HG03064 (cell line): Measurements from ENCODE around the gene KIF13A.
"Not testable (repeated sequence)": the region's sequence is repeated elsewhere in the genome, so short reads cannot be mapped to it uniquely, and the experiment has no call there.

ENCODE experiments used
- ATAC-seq: cut with Tn5 transposase; IDR thresholded peaks from one replicate; pipeline ENCODE4 v1.9.1; 2021; ENCODE audit warnings: low read depth; ENCODE audit not compliant: unreplicated experiment

Gene KIF13A

DNA sequence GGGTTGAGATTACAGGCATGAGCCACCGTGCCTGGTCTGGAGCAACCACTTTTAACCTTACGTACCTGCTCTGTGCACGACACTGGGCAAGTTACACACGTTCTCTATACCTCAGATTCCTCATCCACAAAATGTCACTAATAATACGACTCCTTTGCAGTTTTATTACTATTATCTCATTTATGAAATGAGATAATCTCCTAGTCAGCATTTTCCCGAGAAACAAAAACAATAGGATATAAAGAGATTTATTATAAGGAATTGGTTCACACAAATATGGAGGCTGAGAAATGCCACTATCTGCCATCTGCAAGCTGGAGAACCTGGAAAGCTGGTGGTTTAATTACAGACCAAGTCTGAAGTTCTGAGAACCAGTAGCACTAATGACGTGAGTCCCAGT is 12.0 kb upstream of the KIF13A start:
- ATAC-seq = no peak

DNA sequence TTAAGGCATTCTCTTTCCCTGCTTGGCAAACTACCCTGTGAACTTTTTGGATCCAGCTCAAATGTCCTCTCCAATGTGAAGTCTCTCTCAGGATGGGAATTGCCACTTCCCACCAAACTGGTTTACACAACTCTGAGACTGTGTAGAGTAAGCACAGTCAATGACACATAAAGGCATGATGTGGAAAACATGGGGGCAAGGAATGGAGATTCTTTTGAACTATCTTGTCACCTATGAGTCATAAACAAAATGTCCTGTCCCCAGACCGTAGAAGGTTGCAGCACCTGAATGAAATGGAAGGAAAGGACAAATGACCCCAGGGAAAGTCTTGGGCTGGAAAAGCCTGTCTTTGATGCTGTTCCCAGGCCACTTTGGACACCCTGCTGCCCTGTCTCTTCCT is 11.0 kb upstream of the KIF13A start:
- ATAC-seq = no peak

DNA sequence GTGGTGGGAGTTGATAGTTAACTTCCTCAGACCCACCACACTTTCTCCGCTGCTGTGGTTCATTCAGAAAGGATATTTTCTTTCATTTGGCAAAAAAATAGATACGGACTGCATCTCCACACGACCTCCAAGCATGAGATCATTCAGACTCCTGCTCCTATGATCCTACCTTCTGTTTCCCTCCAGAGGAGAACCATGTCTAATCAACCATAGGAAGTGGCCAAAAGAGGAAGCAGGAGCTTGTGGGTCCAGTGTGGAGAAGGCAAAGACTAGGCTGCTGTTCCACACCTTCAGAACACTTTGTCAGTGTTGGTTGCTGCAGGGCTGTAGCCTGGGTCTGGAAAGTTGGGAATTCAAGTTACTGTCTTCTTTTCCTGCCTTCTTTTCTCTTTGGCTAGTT is 10.6 kb upstream of the KIF13A start:
- no peak for ATAC-seq

DNA sequence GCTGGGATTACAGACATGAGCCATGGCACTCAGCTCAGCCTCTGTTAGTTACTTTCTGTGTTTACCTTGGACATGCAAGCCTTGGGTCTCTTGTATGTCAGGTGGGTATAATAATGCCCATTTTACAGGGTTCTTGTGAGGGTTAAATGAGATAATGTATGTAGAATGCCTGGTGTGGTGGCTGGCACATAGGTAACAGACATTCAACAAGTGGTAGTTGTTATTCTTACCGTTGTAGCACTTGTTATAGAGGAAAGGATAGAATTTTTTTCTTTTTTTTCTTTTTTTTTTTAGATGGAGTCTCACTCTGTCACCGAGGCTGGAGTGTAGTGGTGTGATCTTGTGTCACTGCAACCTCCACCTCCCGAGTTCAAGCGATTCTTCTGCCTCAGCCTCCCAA is 8.0 kb upstream of the KIF13A start:
- no peak for ATAC-seq

DNA sequence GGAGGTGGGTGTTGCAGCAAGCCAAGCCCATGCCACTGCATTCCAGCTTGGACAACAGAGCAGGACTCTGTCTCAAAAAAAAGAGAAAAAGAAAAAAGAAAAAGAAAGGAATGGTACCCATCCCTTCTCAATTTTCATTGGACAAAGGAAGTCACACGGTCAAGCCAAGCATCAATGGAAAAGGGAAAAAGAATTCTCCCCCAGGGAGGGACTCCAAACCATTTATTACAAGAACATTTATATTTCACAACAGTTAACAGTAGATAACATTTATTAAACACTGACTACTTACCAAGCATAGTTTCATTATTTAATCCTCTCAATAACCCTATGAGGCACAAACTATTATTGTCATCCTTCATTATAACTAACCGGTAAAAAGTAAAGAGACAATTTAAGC is 6.6 kb upstream of the KIF13A start:
- ATAC-seq = no peak

DNA sequence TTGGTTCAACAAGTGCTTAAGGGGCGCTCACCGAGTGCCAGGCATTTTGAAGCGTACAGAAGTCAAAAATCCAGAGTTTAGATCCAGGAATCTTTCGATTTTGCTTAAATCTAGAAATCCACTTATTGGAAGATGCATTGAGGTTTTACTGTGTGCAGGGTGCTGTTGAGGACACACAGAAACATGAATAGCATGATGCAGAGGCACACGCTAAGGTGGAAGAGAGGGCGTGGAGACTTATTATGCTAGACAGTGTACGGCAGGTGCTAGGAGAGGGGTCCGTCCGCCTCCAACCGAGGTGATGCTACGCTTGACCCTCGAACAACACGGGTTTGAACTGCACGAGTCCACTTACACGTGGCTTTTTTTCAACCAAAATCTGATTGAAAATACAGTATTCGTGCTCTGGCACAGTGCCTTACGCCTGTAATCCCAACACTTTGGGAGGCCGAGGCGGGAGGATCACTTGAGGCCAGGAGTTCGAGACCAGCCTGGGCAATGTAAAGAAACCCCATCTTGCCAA is 1.0 kb upstream of the KIF13A start:
- ATAC-seq = no peak

DNA sequence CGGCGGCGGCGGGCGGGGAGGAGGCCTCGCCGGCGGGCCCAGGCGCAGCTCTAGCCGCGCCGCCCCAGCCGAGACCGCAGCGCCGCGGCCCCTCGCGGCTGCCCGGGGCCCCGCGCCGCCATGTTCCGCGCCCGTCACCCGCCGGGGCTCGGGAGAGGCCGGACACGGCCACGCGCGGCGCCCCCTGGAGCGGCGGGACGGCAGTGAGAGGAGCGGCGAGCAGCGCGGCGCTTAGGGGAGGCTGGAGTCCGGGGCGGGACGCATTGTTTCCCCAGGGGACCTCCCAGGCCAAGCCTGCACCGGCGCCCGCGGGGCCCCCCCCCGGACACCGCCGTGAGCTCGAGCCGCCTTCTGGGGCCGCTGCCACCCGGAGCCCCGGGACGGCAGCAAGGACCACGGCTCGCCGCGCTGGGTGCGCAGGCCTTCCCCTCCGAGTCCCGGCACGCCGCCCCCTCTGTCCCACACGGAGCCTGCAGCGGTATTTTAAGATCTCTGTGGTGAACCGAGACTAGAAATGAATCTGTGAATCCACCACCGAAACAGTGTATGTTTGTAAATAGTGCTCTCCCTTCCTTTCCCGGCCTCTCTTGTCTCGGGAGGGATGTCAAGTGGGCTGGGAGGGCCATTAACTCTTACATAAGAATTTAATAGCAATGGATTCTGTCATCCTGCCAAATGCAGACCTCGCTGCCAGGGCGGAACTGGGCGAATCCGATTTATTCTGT is 424 bp upstream of the KIF13A start:
- peak; percentile 77 for ATAC-seq

DNA sequence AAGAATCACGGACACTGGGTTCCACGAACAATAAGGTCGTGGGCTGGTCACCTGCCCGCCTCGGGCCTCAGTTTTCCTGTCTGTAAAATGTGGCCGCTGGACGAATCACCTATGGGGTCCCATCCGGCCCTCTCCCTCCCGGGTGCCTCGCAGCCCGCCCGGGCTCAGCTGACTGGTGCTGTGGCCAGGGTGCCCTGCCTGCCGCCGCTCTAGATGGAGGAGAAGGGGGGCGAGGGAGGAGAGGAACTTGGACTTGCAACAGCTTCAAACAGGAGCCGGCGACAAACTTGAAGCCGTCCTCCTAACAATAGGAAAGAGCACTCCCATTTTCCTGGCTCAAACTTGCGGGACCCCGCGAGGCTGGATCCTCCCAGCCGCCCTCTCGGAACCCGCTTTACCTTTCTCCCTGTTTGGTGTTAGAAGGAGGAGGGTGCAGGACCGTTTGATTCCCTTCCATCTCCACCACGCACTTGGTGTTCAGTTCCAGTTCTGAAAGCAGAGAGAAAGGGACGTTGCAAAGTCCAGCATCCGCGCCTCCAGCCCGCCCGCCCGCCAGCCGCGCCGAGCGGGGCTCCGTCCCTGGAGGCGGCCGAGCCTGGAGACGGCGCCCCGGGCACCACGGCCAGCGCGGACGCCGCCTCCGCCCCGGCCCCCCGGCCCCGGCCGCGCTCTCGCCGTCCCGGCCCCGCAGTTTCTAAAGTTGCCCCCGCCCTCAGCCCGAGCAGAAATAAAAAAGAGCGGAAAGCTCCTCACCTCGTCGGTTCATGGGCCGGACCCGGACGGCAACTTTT is 584 bp downstream of the KIF13A start:
- ATAC-seq = peak; percentile 15

DNA sequence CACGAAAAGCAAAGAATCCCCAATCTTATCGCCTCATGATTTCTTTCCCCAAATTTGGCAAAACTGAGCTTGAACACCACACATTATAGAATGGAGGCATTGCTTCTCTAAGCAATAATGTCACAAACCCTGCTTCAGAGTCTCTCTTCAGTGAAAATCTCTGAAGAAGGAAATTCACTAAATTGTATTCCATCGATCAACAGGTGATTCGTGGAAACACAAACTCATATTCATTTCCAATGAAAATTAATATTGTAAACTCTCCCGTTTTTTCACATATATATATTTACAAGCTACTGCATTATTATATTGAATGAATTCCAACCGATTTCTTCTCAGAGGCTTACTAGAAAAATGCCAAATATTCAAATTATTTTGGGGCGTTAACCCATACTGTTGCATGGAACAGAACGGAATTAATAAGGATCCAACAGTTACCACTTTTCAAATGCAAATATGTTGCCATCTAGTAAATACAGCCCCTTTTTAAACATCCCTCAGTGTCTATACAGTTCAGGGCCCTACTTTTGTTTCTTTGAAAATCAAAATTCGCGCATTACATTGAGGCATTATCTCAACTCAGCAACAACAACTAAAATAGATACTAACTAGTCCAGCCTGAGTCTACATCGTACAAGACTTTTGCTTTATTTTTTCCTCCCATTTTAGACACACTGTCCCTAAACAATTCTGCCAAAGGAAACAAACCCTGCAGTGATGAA is 1.3 kb downstream of the KIF13A start:
- ATAC-seq = no peak

DNA sequence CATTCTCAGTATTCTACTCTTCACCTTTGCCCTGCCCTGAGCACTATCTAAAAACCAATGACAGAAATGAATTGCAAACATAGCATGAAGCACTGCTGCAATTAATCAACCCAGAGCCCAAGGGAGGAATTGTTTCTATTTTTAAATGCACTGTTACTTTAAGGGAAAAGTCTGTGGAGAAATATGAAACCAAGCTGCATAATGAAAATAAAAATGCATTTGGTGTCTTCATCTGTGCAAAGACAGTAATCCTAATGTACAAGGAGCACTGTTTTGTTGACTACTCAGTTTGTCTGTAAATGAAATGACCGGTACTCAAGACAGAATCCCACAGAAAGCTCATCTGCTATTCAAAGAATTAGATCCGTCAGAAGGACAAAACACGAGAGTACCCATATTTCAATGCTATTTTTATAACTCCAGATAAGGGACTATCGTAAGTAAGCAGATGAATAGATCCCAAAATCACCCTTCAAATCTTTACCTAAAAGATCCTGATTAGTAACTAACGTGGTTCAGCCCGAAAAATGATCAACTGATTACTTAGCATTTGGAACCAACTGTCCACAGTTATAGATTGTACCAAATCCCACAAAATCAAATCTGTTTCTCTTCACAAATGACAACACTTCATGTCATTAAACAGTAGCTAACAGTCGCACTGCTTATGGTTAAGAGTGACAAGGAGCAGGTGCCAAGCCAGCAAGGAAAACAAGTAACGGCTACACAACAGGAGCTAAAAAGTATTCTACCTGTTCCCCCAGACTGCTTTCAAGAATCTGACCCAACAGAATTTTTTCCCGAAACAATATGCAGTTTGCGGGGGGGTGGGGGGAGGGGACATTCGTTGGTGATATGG is 2.4 kb downstream of the KIF13A start:
- no peak for ATAC-seq

DNA sequence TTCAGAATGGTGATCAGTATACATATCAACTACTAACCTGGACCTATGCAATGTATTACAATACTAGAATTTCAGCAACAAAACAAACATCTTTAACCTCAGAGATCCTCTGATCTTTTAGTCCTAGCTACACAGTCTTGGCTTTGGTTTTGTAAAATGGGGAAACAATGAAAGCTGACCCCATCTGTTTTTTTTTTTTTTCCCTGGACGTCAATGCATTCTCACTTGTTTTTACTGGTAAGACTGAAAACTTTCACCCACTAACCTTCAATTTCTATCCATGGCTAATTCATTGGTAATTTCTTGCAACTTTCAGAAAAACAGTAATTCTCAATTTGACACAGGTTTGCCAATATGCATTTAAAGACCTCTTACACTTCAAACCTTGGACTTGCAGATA is 3.0 kb downstream of the KIF13A start:
- no peak for ATAC-seq

DNA sequence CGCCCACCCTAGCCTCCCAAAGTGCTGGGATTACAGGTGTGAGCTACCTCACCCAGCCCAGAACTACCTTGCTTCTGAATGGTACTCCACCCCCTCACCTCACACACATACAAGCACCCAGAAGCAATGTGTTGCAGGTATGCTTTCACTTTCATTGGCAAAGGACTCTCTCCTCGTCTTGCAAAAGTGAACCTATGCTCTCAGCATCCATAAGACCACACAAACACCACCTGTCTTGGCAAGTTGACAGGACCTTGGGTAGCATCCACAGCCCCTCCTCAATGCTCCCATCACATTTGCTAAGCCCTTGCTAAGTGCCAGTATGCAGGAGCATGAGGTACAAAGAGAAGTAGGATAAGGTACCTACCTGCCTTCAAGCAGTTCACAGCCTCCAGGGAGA is 3.7 kb downstream of the KIF13A start:
- no peak for ATAC-seq

DNA sequence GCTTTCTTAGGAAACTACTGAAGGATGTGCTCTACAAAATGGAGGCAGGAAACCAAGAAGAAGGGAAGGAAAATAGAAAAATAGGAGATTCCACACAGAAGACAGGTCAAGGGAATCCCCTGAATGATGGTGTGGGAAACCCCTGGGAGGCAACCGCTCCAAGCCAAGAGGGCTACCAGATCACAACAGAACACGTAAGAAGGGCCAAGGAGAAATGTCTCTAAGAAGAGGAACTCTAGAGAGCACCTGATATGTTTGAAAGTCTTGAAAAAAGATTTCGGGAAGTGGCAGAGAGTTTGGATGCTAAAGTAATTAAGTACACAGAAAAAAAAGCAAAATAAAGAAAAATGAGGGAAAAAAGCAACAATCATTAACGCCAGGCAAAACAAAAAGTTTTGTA is 7.1 kb downstream of the KIF13A start:
- ATAC-seq = no peak

DNA sequence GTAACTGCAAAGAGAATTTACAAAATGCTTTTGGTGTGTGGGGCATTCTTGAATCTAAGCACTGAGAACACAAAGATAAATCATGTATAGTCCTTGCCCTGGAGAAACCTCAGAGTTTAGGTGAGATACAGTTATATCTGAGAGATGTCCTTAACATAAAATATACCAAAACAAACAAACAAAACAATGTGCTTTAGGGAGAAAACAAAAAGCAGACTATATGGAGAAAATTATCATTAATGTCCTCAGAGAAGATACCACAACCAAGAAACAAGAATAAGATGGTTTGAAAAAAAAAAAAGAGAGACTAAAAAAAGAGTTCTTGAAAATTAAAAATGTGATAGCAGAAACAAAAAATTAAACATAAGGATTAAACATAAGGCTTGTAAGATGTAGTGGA is 8.0 kb downstream of the KIF13A start:
- no peak for ATAC-seq

DNA sequence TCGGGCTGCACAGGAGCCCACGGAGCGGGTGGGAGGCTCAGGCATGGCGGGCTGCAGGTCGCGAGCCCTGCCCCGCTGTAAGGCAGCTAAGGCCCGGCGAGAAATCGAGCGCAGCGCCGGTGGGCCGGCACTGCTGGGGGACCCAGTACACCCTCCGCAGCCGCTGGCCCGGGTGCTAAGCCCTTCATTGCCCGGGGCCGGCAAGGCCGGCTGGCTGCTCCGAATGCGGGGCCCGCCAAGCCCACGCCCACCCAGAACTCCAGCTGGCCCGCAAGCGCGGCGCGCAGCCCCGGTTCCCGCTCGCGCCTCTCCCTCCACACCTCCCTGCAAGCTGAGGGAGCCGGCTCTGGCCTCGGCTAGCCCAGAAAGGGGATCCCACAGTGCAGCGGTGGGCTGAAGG is 11.2 kb downstream of the KIF13A start:
- not testable (repeated sequence) for ATAC-seq

DNA sequence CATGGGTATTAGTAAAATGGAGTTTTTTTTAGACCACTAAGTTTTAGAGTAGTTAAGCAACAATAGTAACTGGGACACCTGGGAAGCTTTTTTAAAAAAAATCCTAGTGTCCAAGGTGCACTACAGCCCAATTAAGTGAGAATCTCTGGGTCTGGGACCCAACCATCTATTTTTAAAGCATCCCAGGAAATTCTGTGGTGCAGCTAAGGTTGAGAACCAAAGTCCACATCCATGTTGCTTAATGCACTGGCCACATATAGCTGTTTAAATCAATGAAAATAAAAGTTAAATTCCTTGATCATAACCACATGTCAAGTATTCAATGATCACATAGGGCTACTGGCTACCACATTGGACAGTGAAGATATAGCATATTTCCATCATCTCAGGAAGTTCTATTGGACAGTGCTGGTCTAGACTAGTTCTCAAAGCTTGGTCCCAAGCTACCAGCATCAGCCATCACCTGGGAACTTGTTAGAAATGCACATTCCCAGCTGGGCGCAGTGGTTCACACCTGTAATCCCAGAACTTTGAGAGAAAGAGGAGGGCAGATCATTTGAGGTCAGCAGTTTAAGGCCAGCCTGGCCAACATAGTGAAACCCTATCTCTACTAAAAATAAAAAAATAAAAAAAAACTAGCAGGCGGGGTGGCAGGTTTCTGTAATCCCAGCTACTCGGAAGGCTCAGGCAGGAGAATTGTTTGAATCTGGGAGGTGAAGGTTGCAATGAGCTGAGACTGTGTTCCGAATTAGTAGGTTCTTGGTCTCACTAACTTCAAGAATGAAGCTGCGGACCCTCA is 12.7 kb downstream of the KIF13A start:
- ATAC-seq = no peak

DNA sequence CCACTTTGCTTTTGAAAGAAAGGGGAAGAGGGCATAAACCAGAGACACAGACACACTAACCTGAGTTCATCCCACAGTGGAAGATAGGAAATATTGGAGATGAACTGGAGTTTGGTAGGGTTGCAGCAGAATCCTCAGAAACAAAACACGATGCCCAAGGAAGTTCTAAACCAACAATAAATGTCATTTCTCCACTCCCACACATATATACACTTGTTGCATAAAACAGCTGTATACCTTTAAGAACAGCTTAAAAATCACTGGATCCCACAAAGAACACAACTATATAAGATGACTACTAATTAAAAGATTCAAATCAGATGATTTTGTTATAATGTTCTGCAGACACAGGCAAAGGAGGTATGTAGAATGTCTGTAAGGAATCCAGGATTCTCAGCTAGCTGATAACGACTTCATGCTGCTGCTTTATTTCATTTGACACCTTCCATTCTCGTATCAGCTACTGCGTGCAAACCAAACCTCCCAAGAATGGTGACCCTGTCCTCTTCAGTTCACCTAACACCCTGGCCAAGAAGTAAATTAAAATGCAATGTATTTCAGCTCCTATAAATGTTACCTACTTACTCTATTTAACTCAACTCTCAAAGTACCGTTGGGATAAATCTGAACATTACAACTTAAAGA is 14.3 kb downstream of the KIF13A start:
- no peak for ATAC-seq

DNA sequence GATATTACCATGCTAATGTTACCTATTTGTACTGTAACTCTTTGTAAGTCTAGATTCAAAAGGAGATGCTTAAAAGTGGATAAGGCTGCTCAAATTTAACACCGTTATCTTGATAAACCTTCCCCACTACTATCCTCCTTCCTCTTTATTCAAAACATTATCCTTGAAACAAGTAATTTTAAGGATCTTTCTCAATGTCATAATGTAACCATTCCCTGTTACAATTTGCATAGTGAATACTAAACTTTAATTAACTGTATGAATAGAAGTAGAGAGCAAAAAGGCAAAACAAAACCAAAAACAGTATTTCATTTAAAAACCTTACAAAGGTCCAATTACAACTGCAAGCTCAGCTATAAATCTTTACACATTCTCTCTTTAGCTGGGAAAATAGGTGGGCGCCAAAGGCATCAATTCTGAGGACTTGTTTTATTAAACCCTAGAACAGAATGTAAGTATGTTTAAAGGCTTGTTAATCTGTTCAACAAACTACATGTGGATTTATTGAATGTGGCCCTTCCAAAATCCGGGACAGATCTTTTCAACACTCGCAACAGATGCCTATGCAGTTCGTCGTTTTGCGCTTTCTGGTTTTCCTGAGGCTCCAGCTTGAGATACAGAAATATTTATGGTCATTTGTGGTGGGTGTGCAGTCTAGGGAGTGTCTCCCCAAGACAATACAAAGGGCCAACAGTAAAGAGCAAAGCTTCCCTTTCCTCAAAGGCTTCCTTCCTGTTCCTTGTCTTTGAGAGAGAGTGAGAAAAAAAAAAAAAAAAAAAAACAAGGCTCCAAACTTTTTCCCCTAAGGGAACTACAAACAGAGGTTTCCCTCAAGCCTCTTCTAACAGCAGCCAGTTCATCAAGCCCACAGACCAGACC is 15.1 kb downstream of the KIF13A start:
- no peak for ATAC-seq
